Measurements from ENCODE around the gene CAPN3. TPM values are rescaled to one million over a fixed set of nuclear protein-coding genes. Genes with fewer than 3 reads are reported as not detected.
"Not testable (repeated sequence)": the region's sequence is repeated elsewhere in the genome, so short reads cannot be mapped to it uniquely, and the experiment has no call there.

Gene CAPN3
- polyA plus RNA-seq, 2 of the 4 experiments (the other 2 are of a cell fraction): 0.25 to 1.1 TPM

- POLR2A ChIA-PET: no interaction called here
Measured at GRCh38 chr15:42332331-42332730, 27.0 kb upstream of the CAPN3 start.

GRCh38 chr15:42335074-42335473, 24.2 kb upstream of the CAPN3 start:
- no peak overlapping the region for H3K4me3 ChIP-seq
- ATAC-seq (no peak), DNase-seq (ENCODE audit: low read depth in 1 of 2, low spot score in 1 of 2) (no peak), FAIRE-seq (no peak)
- no peak overlapping the region for H3K27ac ChIP-seq
- peaks cover 14% of the 10 kb centered on the region; the same call in 2 of the 3 replicates for H3K9me3 ChIP-seq
- no peak for TF ChIP-seq RFX5 (IDR thresholded peaks at IDR 0.05)
- TF ChIP-seq HOXB13 (CRISPR knock-in tag; IDR thresholded peaks at IDR 0.05; ENCODE audit: low read depth): no peak
- TF ChIP-seq CBX2 (IDR thresholded peaks at IDR 0.05; ENCODE audit: borderline replicate concordance, low read depth): no peak
- no peak for TF ChIP-seq HOXB5 (CRISPR knock-in tag; IDR thresholded peaks at IDR 0.05)
- TF ChIP-seq ZSCAN20 (CRISPR knock-in tag; IDR thresholded peaks at IDR 0.05): no peak
- no peak for TF ChIP-seq JUN (IDR thresholded peaks at IDR 0.05)
- no peak for TF ChIP-seq HDAC2 (IDR thresholded peaks at IDR 0.05)
- no peak for TF ChIP-seq EP300 (IDR thresholded peaks at IDR 0.05)
- TF ChIP-seq KDM5A (IDR thresholded peaks at IDR 0.05): no peak
- TF ChIP-seq CBX8 (IDR thresholded peaks at IDR 0.05): no peak
- no peak for TF ChIP-seq RCOR1 (IDR thresholded peaks at IDR 0.05; ENCODE audit: low read depth, low read length)
- POLR2A ChIA-PET: no interaction called here
- 19% methylated on average over 2 of the region's 2 CpGs for WGBS (ENCODE audit: missing lambda C conversion rate)
- H3K4me1 ChIP-seq: no peaks in the 10 kb centered on the region
- CTCF ChIA-PET: no interaction called here
- H3K4me2 ChIP-seq: no peak overlapping the region

More at GRCh38 chr15:42332331-42332730, 27.0 kb upstream of the CAPN3 start:
- Histone ChIP-seq H3K4me3 (no peak overlapping the region), H3K4me2 (no peak overlapping the region), H3K4me1 (no peaks in the 10 kb centered on the region), H3K27ac (no peak overlapping the region), H3K9me3 (peaks cover 14% of the 10 kb centered on the region; the same call in 2 of the 3 replicates)
- no peak for FAIRE-seq
- no peak for TF ChIP-seq HOXB13 (CRISPR knock-in tag; IDR thresholded peaks at IDR 0.05; ENCODE audit: low read depth)
- ATAC-seq: no peak
- no peak for DNase-seq (ENCODE audit: low read depth in 1 of 2, low spot score in 1 of 2)
- CTCF ChIA-PET: no interaction called here
- 83% methylated on average over 4 of the region's 4 CpGs for WGBS (ENCODE audit: missing lambda C conversion rate)

GRCh38 chr15:42336650-42337049, 22.7 kb upstream of the CAPN3 start:
- FAIRE-seq; POLR2A ChIA-PET; CTCF ChIA-PET; H3K4me1 ChIP-seq; H3K27ac ChIP-seq; ATAC-seq; H3K4me3 ChIP-seq; H3K4me2 ChIP-seq; DNase-seq (ENCODE audit: low read depth in 1 of 2, low spot score in 1 of 2): not testable (repeated sequence)
- 35% methylated on average over 1 of the region's 1 CpG for WGBS (ENCODE audit: missing lambda C conversion rate)
- peaks cover 14% of the 10 kb centered on the region; the same call in 2 of the 3 replicates for H3K9me3 ChIP-seq

GRCh38 chr15:42337104-42337503, 22.2 kb upstream of the CAPN3 start:
- ATAC-seq; DNase-seq (ENCODE audit: low read depth in 1 of 2, low spot score in 1 of 2); FAIRE-seq; POLR2A ChIA-PET; H3K4me2 ChIP-seq; CTCF ChIA-PET; H3K27ac ChIP-seq; H3K4me3 ChIP-seq; H3K4me1 ChIP-seq: not testable (repeated sequence)
- peaks cover 14% of the 10 kb centered on the region; the same call in 2 of the 3 replicates for H3K9me3 ChIP-seq
- 96% methylated on average over 3 of the region's 3 CpGs for WGBS (ENCODE audit: missing lambda C conversion rate)

- FAIRE-seq: no peak
- TF ChIP-seq HES2 (IDR thresholded peaks at IDR 0.05) (no peak), JUNB (IDR thresholded peaks at IDR 0.05) (no peak), KDM5A (IDR thresholded peaks at IDR 0.05) (no peak), SMC3 (IDR thresholded peaks at IDR 0.05) (no peak), HMGXB4 (CRISPR knock-in tag; IDR thresholded peaks at IDR 0.05; ENCODE audit: borderline replicate concordance) (no peak), ELK1 (IDR thresholded peaks at IDR 0.05; ENCODE audit: low read depth, low read length) (no peak), ZC3H11A (IDR thresholded peaks at IDR 0.05) (no peak)
- ATAC-seq: no peak
- ChIA-PET CTCF (no interaction called here), POLR2A (no interaction called here)
- no peak overlapping the region for H3K4me2 ChIP-seq
- WGBS (ENCODE audit: missing lambda C conversion rate): 66% methylated on average over 2 of the region's 2 CpGs
- H3K4me3 ChIP-seq: no peak overlapping the region
- H3K27ac ChIP-seq: no peak overlapping the region
- DNase-seq (ENCODE audit: low read depth in 1 of 2, low spot score in 1 of 2): no peak
- H3K9me3 ChIP-seq: peaks cover 14% of the 10 kb centered on the region; the same call in 2 of the 3 replicates
- no peaks in the 10 kb centered on the region for H3K4me1 ChIP-seq
Measured at GRCh38 chr15:42338500-42338899, 20.8 kb upstream of the CAPN3 start.
